GM23338 (cell line): ENCODE results near the gene NCOA7. TPM values are rescaled to one million over a fixed set of nuclear protein-coding genes. Genes with fewer than 3 reads are reported as not detected.

Experiments
- ATAC-seq: fragments of 200-7000 bp; cut with Tn5 transposase; 3 replicates; pipeline ENCODE4 v1.9.1; 2020
- DNase-seq: peaks from one replicate; pipeline ENCODE4 v3.0.0-alpha.2; 2015; ENCODE audit warnings: low spot score
- H2AFZ ChIP-seq: fragments of 200-600 bp; sonication (generic); 2 replicates; pipeline ENCODE4 v1.8.0; 2016; ENCODE audit warnings: antibody characterized with exemption, mild to moderate bottlenecking, moderate library complexity
- H3F3A ChIP-seq: fragments of 200-600 bp; sonication (generic); replicated peaks from 2 replicates; pipeline ENCODE4 v1.8.0; 2017; ENCODE audit warnings: antibody characterized with exemption, mixed run types, low read depth
- H3K27ac ChIP-seq: fragments of 200-600 bp; sonication (generic); 2 replicates; pipeline ENCODE4 v1.6.1; 2016; ENCODE audit warnings: low read depth
- H3K27me3 ChIP-seq: fragments of 200-600 bp; sonication (generic); 2 replicates; pipeline ENCODE4 v1.8.0; 2016; ENCODE audit warnings: mild to moderate bottlenecking, mixed run types, moderate library complexity; ENCODE audit not compliant: insufficient read depth
- H3K36me3 ChIP-seq: fragments of 200-600 bp; sonication (generic); 2 replicates; pipeline ENCODE4 v1.8.0; 2016; ENCODE audit warnings: mild to moderate bottlenecking; ENCODE audit not compliant: insufficient read depth
- H3K4me1 ChIP-seq: fragments of 200-600 bp; sonication (generic); 2 replicates; pipeline ENCODE4 v1.8.0; 2016; ENCODE audit warnings: mild to moderate bottlenecking, moderate library complexity; ENCODE audit not compliant: insufficient read depth
- H3K4me2 ChIP-seq: fragments of 200-600 bp; sonication (generic); 2 replicates; pipeline ENCODE4 v1.7.1; 2017; ENCODE audit warnings: mixed run types
- H3K4me3 ChIP-seq: fragments of 200-600 bp; sonication (generic); 2 replicates; pipeline ENCODE4 v1.6.1; 2016; ENCODE audit warnings: mixed run types
- H3K79me2 ChIP-seq: fragments of 200-600 bp; sonication (generic); replicated peaks from 2 replicates; pipeline ENCODE4 v1.8.0; 2017; ENCODE audit warnings: mild to moderate bottlenecking; ENCODE audit not compliant: insufficient read depth
- H3K9me2 ChIP-seq: fragments of 200-600 bp; sonication (generic); 2 replicates; pipeline ENCODE4 v1.8.0; 2017; ENCODE audit not compliant: insufficient read depth
- H4K20me1 ChIP-seq: fragments of 200-600 bp; sonication (generic); replicated peaks from 2 replicates; pipeline ENCODE4 v1.8.0; 2017; ENCODE audit warnings: mild to moderate bottlenecking; ENCODE audit not compliant: insufficient read depth
- H3K27ac Mint-ChIP-seq: 2 replicates; pipeline ENCODE4 v1.8.0; 2020; ENCODE audit warnings: inconsistent platforms, mild to moderate bottlenecking, moderate library complexity, mixed read lengths
- H3K27me3 Mint-ChIP-seq: 3 replicates; pipeline ENCODE4 v1.8.0; 2022; ENCODE audit warnings: low read depth, mild to moderate bottlenecking, moderate library complexity, mixed read lengths, inconsistent platforms; ENCODE audit not compliant: insufficient read depth, poor library complexity
- H3K36me3 Mint-ChIP-seq: 3 replicates; pipeline ENCODE4 v1.8.0; 2021; ENCODE audit warnings: low read depth, mild to moderate bottlenecking, inconsistent platforms, moderate library complexity, mixed read lengths
- H3K4me1 Mint-ChIP-seq: 3 replicates; pipeline ENCODE4 v1.8.0; 2020; ENCODE audit warnings: mild to moderate bottlenecking, inconsistent platforms, mixed read lengths
- H3K4me3 Mint-ChIP-seq: 3 replicates; pipeline ENCODE4 v1.8.0; 2021; ENCODE audit warnings: moderate library complexity, mild to moderate bottlenecking, inconsistent platforms, mixed read lengths
- H3K9me3 Mint-ChIP-seq: 3 replicates; pipeline ENCODE4 v1.8.0; 2020; ENCODE audit warnings: moderate library complexity, mild to moderate bottlenecking, inconsistent platforms, mixed read lengths
- CREB1 ChIP-seq: fragments of 250-450 bp; sonication (Bioruptor Pico); IDR thresholded peaks from 2 replicates; pipeline ENCODE4 v1.5.0; 2020; ENCODE audit warnings: low read depth, mild to moderate bottlenecking, moderate library complexity
- CTCF ChIP-seq, 2 experiments: fragments of 200-600 bp in 1 of 2; sonication (generic) in 1 of 2; conservative IDR thresholded peaks; 2 replicates each; pipeline versions ENCODE4 v1.5.1 to v1.6.1; 2016 to 2017; ENCODE audit warnings: antibody characterized with exemption in 2 of 2, low read depth in 2 of 2, mild to moderate bottlenecking in 2 of 2, moderate library complexity in 1 of 2
- ETS1 ChIP-seq: IDR thresholded peaks from 2 replicates; pipeline ENCODE4 v1.6.1; 2016; ENCODE audit warnings: antibody characterized with exemption
- EZH2 ChIP-seq: fragments of 200-600 bp; sonication (generic); IDR thresholded peaks from one replicate; pipeline ENCODE4 v1.8.0; 2017; ENCODE audit warnings: antibody characterized with exemption, mild to moderate bottlenecking, low read depth; ENCODE audit not compliant: unreplicated experiment
- EZH2phosphoT487 ChIP-seq: fragments of 200-600 bp; sonication (generic); IDR thresholded peaks from one replicate; pipeline ENCODE4 v1.8.1; 2018; ENCODE audit warnings: antibody characterized with exemption; ENCODE audit not compliant: unreplicated experiment
- JUNB ChIP-seq: IDR thresholded peaks from one replicate; pipeline ENCODE4 v1.6.1; 2016; ENCODE audit warnings: antibody characterized with exemption; ENCODE audit not compliant: unreplicated experiment
- NANOG ChIP-seq: IDR thresholded peaks from 2 replicates; pipeline ENCODE4 v1.6.1; 2016; ENCODE audit warnings: antibody characterized with exemption, borderline replicate concordance
- POLR2AphosphoS5 ChIP-seq: IDR thresholded peaks from 2 replicates; pipeline ENCODE4 v1.6.1; 2016; ENCODE audit warnings: antibody characterized with exemption, low read depth
- REST ChIP-seq: IDR thresholded peaks from one replicate; pipeline ENCODE4 v1.6.1; 2018; ENCODE audit warnings: antibody characterized with exemption; ENCODE audit not compliant: unreplicated experiment
- STAT1 ChIP-seq: IDR thresholded peaks from one replicate; pipeline ENCODE4 v1.6.1; 2016; ENCODE audit warnings: antibody characterized with exemption; ENCODE audit not compliant: unreplicated experiment
- ZNF114 ChIP-seq: fragments of 250-450 bp; sonication (Bioruptor Pico); IDR thresholded peaks from 2 replicates; pipeline ENCODE4 v1.5.0; 2020; ENCODE audit warnings: mild to moderate bottlenecking, moderate library complexity
- ZNF331 ChIP-seq: fragments of 250-450 bp; sonication (Bioruptor Pico); IDR thresholded peaks from 2 replicates; pipeline ENCODE4 v1.5.0; 2020; ENCODE audit warnings: low read depth, mild to moderate bottlenecking, moderate library complexity
- polyA plus RNA-seq: library from polyadenylated mRNA; unstranded; fragments of >200 nt; fragmentation: Nextera tagmentation; extraction: Ambion mirVana; gene quantifications from 2 replicates; pipeline ENCODE4 v1.2.1, GENCODE V29; 2016
- total RNA-seq: library from RNA; depleted of rRNA; stranded (reverse); fragments of >200 nt; shearing (Covaris generic); gene quantifications from 2 replicates; pipeline ENCODE4 v1.2.3, GENCODE V29; 2014

NCOA7 gene
- total and polyA plus RNA-seq, 2 experiments from 2014 or later, result 9.3 to 15.7 TPM

GRCh38 chr6:125884634-125885371 is 94.0 kb downstream of the NCOA7 start (continued):
- TF ChIP-seq ZNF331 (CRISPR knock-in tag) (no peak), CREB1 (CRISPR knock-in tag) (no peak), CTCF (conservative IDR thresholded peaks at IDR 0.05; ENCODE audit: low read depth in 2 of 2) (no peak), EZH2 (no peak), REST (no peak), JUNB (no peak), ZNF114 (no peak), POLR2AphosphoS5 (no peak), EZH2phosphoT487 (no peak), STAT1 (no peak), NANOG (no peak), ETS1 (no peak)

- H3K36me3 Mint-ChIP-seq, result no peaks in the 10 kb centered on the region; the same call in 2 of the 3 replicates
- Histone ChIP-seq H3K27ac (no peak overlapping the region), H3F3A (no peaks in the 10 kb centered on the region), H3K27me3 (no peaks in the 10 kb centered on the region), H3K4me2 (no peak overlapping the region), H3K4me3 (no peak overlapping the region), H4K20me1 (no peaks in the 10 kb centered on the region), H3K36me3 (no peaks in the 10 kb centered on the region), H2AFZ (no peak overlapping the region), H3K79me2 (no peaks in the 10 kb centered on the region), H3K9me2 (no peaks in the 10 kb centered on the region), H3K4me1 (peaks cover 5% of the 10 kb centered on the region; the same call in 1 of the 2 replicates)
- no peak overlapping the region for H3K4me3 Mint-ChIP-seq
- DNase-seq, result no peak
- no peaks in the 10 kb centered on the region for H3K9me3 Mint-ChIP-seq
- H3K27ac Mint-ChIP-seq, result no peak overlapping the region
- H3K4me1 Mint-ChIP-seq, result peaks cover 6% of the 10 kb centered on the region; the same call in 2 of the 3 replicates
- peaks cover 1% of the 10 kb centered on the region for H3K27me3 Mint-ChIP-seq
- no peak for ATAC-seq
- no peak for TF ChIP-seq CTCF (conservative IDR thresholded peaks at IDR 0.05; ENCODE audit: low read depth in 2 of 2)
Measured at GRCh38 chr6:125886021-125886420, 95.3 kb downstream of the NCOA7 start.
